Retinal pigment epithelial cell (primary cell): ENCODE measurements around the gene SCG3.

Experiments
- DNase-seq: peaks from one replicate; pipeline ENCODE4 v3.0.0-alpha.2; 2010; ENCODE audit warnings: low read depth
- H3K4me3 ChIP-seq: 2 replicates; pipeline ENCODE4 v1.5.1; 2011; ENCODE audit warnings: mild to moderate bottlenecking, low read length, control low read depth, moderate library complexity
- TF ChIP-seq, protein P1 (sequence below): conservative IDR thresholded peaks from 2 replicates; pipeline ENCODE4 v1.5.1; 2011; ENCODE audit warnings: low read depth, low read length, control low read depth, inconsistent platforms

SCG3 gene

DNA sequence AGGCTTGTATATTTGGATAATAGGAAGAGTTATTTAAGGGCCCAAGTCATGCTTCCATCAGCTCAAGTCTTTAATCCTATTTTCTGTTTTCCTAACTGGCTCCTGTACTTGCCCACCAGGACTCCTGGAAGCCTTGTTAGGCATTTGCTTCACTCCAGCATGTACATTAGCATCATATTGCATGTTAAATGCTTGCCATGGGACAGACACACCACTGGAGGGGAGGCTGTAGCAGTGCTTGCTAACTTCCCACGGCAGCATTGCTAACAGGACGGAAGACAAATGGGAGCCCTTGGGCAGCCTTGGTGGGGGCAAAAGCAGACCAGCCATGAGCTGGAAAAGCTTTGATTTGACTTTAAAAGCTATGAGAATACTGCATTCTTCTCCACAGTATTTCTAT is 76.1 kb downstream of the SCG3 start:
- no peak for DNase-seq
- TF ChIP-seq, protein P1, sequence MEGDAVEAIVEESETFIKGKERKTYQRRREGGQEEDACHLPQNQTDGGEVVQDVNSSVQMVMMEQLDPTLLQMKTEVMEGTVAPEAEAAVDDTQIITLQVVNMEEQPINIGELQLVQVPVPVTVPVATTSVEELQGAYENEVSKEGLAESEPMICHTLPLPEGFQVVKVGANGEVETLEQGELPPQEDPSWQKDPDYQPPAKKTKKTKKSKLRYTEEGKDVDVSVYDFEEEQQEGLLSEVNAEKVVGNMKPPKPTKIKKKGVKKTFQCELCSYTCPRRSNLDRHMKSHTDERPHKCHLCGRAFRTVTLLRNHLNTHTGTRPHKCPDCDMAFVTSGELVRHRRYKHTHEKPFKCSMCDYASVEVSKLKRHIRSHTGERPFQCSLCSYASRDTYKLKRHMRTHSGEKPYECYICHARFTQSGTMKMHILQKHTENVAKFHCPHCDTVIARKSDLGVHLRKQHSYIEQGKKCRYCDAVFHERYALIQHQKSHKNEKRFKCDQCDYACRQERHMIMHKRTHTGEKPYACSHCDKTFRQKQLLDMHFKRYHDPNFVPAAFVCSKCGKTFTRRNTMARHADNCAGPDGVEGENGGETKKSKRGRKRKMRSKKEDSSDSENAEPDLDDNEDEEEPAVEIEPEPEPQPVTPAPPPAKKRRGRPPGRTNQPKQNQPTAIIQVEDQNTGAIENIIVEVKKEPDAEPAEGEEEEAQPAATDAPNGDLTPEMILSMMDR: no peak

DNA sequence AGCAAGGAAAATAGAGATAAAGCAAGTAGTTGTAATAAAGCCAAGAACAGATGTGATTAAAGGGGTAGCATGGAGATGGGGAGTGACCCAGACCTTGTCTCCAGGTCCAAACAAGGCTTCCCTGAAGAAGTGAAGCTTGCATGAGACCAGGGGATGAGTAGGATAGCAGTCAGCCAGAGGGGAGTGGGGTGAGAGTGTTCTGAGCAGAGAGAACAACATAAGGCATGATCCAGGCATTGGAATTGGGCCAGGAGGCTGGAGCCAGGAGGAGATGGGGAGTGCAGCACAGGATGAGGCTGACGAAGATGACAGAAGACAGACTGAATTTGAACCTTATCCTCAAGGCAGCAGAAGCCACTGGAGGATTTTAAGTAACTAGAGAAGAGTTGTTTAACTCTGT is 77.3 kb downstream of the SCG3 start:
- no peak overlapping the region for H3K4me3 ChIP-seq
- TF ChIP-seq, protein P1: no peak
- no peak for DNase-seq

More for the DNA sequence above, 76.1 kb downstream of the SCG3 start:
- no peak overlapping the region for H3K4me3 ChIP-seq

DNA sequence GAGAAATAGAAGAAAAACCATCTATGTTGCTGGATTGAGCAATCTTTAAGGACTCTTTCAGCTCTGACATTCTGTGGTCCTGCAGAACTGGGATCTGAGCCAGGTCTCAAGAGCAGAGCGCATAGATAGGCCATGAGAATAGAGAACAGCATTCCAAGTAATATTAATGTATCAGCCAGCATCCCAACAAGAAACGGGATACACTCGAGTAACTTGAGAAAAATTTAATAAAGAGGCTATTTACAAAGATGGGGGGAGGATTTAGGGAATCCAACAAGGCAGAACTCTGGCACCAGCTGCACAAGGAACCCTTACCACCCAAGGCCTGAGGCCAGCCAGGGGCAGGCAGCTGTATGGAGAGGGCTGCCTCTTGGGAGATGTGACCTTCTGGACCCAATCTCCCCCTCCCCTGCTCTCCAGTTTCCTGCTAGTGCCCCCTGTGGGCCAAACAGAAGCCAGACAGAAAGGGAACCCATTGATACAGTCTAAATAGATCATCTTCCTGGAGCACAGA is 78.3 kb downstream of the SCG3 start:
- no peak overlapping the region for H3K4me3 ChIP-seq
- DNase-seq: peak; percentile 66
- TF ChIP-seq, protein P1: peak; percentile 48

DNA sequence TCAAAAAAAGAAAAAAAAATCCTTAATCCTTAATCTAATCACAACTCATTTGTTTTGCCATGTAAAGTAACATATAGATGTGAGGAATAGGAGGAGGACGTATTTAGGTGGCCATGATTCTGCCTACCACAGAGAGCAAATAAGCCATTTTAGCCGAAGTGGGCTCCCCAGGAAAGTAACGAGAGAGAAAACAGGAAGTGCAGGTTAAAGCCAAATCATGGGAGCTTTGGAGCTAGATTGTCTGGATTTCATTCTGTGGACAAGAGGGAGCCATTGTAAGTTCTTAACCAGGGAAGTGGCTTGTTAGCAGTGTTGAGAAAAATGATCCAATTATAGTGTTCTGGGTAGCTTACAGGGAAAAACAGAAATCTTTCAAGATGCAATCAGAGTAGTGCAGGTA is 79.5 kb downstream of the SCG3 start:
- no peak for DNase-seq
- TF ChIP-seq, protein P1: no peak
- no peak overlapping the region for H3K4me3 ChIP-seq

DNA sequence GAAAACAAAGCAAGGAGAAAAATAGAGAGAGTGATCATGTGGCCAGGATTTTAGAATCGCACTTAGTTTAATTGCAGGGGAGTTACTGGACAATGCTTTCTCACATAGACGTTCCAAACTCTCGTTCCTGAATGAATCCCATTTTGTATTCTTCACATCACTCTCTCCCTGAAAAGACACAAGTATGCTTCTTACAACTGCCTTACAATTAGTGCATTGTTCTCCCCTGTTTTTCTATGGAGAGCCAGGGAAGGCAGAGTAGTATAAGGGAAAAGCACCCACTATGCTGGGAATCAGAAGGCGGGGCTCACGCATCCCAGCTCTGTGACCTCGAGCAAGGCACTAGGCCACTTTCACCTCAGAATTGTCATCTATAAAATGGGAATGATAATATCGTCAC is 84.4 kb downstream of the SCG3 start:
- TF ChIP-seq, protein P1: no peak
- no peak for DNase-seq

DNA sequence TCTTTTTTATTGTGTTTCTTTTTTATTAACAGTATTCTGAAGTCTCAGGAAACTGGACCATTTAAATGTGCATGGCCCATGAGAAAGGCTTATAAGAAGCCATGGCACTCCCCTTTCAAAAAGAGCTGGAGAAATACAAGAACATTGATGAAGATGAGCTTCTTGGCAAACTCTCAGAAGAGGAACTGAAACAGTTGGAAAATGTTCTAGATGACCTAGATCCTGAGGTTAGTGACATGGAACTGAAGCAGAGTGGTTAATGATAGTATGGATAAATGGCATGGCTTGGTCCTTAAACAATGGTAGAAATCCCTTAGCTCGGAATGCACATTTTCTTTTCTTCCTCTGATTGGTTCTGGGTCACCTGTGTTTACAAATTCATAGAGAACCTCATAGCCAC is 85.0 kb downstream of the SCG3 start:
- H3K4me3 ChIP-seq: no peak overlapping the region
- no peak for DNase-seq
- TF ChIP-seq, protein P1: no peak

More for the DNA sequence above, 84.4 kb downstream of the SCG3 start:
- H3K4me3 ChIP-seq: no peak overlapping the region

DNA sequence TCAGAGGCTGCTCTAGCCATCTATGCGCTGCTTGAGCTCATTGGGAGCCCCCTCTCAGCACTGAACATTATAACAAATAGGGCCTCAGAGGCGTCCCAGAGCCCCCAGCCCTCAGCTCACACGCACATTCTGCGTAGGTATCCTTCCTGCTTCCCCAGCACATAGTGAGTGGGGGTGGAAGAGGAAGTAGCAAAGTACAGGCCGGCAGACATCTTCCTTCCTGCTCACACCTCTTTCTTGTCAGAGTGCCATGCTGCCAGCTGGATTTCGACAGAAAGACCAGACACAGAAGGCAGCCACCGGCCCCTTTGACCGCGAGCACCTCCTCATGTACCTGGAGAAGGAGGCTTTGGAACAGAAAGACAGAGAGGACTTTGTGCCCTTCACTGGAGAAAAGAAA is 86.7 kb downstream of the SCG3 start:
- TF ChIP-seq, protein P1: no peak
- no peak for DNase-seq
- no peak overlapping the region for H3K4me3 ChIP-seq
